NK-92 (cell line): ENCODE data around the gene SNX22.
"Not testable (repeated sequence)": the region's sequence is repeated elsewhere in the genome, so short reads cannot be mapped to it uniquely, and the experiment has no call there.

Experiments
- DNase-seq: peaks from one replicate; lab custom pipeline; 2025; ENCODE audit not compliant: unreplicated experiment; lab: John Stamatoyannopoulos, UW

SNX22 gene

DNA sequence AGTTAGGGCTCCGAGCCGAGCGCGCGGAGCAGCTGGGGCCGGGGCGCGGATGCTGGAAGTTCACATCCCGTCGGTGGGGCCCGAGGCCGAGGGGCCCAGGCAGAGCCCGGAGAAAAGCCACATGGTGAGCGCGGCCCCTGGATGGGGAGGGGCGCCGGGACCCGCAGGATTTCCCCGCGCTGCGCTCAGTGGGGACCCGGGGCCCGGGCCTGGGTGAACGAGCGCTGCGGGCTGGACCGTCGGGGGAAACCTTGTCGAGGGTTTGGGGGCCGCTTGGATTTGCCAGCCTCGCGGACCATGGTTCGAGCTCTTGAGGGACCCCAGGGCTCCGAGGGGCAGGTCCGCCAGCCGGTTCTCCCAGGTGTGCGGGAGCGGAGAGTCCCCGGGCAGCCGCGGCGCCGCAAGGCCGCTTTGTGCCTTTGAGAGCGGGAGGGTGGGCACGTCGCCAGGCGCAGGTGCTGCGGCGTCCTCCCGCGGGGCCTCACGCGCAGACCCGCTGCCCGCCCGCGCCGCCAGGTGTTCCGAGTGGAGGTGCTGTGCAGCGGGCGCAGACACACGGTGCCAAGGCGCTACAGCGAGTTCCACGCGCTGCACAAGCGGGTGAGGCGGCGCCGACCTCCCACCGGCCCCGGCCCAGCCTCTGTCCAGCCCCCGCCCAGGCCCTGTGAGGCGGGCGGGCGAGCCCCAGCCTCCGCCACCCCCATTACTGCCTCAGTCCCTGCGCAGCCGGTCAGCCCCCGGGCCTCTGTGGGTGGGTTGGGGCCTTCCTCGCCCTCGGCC is at the start of gene SNX22:
Gene SNX22 (plus strand): TSS at position 5 of the 780 bp plus-strand sequence. CDS start 45 bp downstream, at position 50.
- DNase-seq: no peak

DNA sequence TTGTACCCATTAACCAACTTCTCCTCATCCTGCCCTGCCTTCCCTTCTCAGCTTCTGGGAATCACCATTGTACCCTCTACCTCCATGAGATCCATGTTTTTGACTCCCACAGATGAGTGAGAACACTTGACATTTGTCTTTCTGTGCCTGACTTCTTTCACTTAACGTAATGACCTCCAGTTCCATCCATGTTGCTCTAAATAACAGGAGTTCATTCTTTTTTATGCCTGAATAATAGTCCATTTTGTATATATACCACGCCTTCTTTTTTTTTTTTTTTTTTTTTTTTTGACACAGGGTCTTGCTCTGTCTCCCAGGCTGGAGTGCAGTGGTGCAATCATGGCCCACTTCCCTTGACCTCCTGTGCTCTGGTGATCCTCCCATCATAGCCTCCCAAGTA is 49.0 kb upstream of the SNX22 start:
- no peak for DNase-seq

DNA sequence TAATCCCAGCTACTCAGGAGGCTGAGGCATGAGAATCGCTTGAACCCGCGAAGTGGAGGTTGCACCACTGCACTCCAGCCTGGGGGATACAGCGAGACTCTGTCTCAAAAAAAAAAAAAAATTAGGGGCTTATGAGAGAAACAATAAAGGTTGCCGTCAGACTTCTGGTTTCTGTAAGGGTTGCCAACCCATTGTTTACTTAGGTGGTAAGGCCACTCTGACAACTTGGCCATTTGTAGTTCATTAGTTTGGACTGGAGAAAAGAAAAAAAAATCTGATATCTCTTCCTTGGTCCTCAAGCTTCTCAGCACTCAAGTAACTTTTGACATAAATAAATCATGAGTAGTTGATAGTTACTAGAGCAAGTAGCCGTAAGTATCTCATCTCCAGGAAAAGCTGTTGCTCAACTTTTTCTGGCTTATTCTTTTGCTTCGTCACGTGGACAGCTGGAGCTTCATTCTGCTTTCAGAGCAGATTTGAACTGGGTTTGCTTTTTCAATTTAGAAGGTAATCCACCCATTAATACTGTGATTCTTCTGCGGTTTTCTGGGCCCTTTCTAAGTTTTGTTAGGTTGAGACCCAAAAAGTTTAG is 46.3 kb upstream of the SNX22 start:
- no peak for DNase-seq

DNA sequence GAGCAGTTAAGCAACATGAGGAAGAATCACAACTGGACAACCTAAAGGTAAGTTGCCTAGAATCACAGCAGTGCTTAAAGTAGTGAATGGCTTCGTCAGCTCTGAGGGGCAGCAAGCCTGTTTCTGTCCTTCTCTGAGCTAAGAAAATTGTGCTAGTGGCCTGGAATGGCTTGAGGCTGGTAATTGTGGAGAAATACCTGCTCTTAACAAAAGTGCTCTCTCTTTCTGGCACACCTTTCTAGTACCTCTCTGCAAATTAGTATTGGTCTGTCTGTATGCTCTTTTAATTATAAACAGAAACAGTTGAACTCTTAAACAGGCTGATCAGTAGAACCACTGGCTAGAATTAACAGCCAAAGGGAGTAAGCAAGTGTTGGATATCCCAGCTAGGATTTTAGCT is 44.2 kb upstream of the SNX22 start:
- DNase-seq: no peak

DNA sequence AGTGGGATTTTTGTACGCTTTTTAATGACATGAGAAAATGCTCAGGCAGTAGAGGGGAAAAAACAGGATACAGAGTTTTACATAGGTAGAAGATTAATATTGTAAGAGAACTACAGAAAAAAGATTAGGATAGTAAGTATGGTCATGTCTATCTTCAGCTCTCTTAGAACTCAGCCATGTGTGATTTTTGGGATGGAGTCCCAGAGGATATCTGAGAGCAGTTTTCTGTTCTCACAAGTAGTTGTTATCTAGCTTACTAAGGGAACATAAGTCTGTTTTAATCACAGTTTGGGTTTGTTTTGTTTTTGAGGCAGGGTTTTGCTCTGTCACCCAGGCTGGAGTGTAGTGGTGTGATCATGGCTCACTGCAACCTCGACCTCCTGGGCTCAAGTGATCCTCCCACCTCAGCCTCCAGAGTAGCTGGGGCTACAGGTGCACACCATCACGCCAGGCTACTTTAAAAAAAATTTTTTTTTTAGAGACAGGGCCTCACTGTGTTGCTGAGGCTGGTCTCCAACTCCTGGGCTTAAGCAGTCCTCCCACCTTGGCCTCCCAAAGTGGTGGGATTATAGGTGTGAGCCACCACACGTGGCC is 41.3 kb upstream of the SNX22 start:
- not testable (repeated sequence) for DNase-seq

DNA sequence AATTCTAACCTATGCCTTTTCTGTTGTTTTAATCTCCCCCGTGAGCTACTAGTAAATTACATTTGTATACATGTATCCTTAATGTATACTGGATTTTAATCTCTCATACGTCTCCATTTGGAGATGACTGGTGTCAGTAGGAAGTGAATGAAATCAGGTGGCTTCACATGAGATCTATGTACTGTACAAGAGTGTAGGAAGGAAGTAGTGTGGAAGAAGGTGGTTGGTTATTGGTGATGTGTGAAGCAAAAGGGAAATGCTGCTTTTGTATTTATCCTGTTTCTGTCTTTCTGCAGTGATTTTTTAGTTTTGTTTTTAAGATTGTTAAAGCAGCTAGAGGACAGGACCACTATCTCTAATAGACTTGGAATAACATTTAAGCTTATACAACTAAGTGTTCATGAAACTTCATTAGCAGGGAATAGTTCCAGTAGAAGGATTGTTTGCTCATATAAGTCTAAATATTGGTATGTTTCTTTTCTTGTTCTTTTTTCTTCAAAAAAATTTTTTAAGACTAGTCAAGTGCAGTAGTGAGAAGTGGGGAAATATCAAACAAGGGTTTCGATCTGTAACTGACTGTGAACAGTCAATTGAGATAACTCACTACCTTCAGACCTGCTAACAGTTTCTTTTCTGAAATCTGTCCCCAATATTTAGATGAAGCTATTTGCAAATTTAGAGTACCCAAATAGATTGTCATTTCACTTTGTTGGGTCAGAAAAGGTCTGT is 40.4 kb upstream of the SNX22 start:
- no peak for DNase-seq

DNA sequence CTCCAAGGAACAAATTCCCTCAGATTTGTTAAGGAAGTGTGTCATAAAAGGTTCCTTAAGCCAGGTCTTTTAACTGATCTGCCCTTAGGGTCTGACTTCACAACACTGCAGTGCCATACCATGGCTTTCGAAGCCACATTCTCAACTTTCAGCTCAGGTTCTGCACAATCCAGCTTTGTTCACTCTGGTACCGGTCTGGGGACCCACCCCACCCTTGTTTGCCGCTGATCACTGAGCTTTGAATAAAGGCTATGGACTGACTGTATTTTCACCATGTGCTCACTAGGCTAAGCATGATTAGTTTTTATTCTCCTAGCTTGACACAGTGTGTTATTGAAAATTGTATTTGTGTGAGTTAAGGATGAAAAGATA is 39.9 kb upstream of the SNX22 start:
- no peak for DNase-seq

DNA sequence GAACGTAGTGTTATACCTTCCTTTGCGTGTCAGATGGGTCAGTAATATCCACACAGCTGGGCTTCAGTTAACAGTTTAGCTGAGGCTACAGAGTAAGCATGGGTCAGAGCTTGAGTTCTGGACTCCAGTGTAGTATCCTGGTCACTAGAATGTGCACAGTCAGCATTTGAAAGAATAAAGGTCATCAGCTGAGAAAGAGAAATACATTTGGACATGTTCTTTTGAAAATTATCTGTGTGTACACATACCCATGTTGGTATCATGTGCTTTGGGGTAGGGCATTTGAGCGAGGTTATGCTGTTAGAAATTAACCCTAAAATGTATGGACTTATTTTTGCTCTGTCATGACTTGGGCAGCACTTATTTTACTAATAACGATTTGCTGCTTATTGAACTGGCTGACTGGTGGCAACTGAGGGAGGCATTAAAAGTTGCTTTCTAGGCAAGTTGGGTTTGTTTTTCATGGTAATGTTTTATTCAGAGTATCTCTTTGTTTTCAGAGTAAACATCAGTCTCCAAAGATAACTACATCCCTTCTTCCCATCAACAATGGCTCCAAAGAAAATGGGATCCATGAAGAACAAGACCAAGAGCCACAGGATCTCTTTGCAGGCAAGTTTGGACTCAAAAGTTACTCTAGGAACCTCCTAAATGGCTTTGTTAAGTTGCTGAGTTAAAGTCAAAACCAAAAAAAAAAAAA is 39.3 kb upstream of the SNX22 start:
- no peak for DNase-seq

DNA sequence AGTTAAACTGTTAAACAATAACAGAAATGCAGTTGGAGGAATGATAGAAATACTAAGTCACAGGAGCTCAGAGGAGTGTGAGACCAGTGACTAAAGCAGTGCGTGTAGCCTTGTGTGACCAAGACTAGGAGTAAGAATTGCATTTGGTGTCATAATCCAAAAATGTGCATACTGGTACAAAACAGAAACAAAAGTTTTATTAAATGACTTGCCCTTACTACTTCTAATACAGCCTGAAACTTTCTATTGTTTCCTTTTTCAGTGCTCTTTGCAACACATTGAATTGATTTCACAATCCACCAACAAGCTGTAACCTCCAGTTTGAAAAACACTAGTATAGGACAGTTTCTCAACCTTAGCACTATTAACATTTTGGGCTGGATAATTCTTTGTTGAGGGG is 38.6 kb upstream of the SNX22 start:
- DNase-seq: no peak

DNA sequence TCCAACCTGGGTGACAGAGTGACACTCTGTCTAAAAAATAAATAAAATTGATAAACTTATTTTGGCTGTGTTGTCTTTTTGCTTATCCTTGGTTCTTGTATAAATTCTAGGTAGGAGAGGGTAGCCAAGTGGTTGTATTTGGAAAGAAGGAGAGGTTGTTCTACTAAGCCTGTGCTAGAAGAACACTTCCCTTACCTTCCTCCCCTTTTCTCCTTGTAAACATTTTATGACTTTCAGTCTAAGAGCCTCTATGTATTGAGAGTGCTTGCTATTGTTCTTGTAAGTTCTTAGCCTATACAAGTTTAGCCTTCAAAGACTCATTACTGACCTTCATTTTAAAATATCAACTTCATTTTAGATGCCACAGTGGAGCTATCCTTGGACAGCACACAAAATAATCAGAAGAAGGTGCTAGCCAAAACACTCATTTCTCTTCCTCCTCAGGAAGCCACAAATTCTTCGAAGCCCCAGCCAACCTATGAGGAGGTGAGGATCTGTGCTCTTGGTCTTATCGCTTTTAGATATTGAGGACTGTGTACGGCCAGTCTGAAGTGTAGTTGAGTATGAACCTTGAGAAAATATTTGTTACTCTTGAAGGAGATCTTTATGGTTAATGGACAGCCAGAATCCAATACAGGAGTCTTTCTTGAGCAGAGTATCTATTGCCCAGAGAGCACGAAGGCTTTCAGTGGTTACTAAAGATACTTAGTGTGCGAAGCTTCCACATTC is 33.6 kb upstream of the SNX22 start:
- DNase-seq: no peak

DNA sequence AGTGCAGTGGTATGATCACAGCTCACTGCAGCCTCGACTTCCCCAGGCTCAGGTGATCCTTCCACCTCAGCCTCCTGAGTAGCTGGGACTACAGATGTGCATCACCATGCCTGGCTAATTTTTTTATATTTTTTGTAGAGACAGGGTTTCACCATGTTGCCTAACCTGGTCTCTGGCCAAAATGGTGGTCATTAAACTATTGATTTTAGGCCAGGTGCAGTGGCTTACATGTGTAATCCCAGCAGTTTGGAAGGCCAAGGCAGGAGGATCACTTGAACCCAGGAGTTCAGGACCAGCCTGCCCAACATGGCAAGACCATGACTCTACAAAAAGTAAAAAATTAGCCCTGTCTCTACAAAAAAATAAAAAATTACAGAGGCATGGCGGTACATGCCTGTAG is 31.2 kb upstream of the SNX22 start:
- not testable (repeated sequence) for DNase-seq

DNA sequence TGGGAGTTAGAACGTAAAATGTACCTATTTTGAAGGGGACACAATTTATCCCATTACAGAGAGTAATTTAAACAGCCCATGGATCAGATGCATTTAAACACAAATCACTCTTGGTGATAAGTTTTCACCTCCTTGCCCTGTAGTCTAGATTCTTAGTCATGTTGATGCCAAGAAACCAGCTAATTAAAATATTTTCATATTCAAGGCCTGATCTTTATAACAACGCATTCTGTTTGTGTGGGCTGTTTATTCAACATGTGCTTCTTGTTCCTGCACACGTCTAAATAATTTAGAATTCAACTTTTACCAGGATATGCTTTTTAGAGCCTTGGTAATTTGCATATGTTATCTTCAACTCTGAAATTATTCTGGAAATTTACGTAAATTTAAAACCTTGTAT is 29.9 kb upstream of the SNX22 start:
- DNase-seq: no peak

DNA sequence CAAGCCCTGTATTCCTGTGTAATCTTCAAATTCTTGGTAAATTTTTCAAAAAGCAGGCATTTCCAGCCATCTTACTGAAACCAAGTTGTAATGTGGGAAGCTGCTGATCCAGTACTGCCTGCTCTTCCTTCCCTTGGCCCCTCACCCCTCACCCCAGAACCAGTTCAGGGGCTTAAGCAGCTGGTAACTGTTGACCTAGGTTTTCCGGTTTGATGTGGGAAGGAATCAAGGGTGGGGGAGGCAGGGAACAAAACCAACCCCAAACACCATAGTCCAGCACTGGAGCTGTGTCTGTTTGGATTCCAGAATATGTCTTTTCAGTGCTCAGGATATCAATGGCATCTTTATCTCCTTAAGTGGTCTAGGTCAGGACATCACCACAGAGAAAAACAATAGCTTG is 29.1 kb upstream of the SNX22 start:
- DNase-seq: no peak

DNA sequence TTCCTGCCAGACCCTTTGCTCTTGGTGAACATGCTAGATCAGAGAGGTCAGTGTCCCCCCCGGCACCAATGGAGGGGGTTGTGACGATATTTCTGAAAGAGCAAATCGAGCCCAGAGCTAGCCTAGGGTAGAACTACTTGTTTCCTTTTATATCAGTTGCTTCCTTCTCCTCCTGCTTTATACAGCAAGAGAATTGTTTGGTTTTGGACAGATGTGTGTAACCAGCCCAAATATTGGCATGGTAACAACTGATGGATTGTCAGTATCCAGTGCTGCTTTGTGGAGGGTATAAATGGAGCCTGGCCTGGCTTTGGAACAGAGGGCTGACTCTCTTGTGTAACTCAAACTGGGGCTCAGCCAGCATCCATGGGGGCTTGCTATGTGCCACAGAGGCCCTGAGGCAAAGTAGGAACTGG is 28.6 kb upstream of the SNX22 start:
- DNase-seq: no peak

DNA sequence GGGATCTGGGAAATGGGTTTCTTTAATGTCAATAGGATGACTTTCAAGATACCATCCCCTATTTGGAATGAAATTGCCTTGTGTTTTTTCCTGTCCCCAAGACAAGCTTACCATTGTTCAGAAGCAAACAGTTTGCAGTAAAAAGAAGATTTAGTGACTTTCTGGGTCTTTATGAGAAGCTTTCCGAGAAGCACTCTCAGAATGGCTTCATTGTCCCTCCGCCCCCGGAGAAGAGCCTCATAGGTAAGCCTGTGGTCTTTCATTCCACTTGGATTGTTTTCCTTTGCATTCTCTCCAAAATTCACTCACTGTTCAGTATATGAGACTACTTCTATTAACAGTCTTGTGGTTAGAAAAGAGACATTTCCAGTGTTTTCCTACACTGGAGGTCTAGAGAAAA is 25.6 kb upstream of the SNX22 start:
- DNase-seq: no peak

DNA sequence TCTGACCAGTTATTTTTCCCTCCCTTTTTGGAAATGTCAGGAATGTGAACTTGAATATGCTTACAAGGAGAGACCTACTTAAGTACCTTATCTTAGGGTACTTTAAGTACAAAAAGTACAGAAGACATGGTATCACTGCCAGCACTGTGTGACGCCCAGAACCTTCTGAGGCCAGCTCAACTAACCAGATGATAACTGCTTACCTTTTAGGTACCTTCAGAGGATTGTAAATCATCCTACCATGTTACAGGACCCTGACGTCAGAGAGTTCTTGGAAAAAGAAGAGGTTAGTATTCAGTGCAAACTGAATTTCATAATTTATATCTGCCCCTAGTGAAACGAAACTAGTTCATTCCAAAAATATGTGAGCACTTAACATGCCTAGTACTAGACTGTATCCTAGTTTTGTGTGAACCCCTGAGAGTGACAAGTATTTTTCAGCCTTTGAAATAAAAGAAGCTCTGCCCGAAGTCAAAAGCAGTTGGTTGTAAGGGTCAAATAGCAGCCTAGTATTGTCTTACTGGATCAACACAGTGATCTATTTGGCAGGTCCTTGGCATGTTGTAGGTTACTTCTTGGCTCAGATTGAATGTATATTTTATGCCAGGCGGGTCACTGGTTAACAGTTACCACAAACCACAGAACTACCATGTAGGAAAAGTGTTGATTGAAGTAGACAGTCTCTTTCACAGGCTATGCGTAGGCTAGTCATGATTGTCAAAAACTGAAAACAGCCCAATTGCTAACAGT is 23.8 kb upstream of the SNX22 start:
- DNase-seq: no peak

DNA sequence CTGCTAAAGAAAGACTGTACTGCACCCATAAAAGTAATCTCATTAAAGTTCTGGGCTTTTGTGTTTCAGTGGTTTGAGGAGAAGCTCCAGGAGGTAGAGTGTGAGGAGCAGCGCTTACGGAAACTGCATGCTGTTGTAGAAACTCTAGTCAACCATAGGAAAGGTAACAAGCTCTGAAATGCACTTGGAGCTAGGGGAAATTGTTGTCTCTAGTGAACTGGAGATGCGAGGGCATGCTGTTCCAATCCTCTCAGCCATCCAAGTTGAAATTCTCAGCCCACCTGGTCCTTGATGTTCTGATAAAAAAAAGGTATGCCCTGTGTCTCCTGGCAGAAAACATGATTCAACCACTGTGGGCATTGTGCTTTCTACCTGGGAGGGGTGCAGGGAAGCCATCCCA is 21.4 kb upstream of the SNX22 start:
- DNase-seq: no peak

DNA sequence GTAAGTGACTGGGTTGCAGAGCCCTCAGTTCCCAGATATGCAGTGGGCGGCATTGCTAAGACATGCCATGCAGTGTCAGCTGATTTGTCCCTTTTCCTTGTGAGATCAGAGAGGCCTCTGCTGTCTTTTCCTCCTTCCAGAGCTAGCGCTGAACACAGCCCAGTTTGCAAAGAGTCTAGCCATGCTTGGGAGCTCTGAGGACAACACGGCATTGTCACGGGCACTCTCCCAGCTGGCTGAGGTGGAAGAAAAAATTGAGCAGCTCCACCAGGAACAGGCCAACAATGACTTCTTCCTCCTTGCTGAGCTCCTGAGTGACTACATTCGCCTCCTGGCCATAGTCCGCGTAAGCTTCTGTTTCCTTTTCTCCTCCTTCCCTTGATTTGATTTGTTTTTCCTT is 20.0 kb upstream of the SNX22 start:
- no peak for DNase-seq

DNA sequence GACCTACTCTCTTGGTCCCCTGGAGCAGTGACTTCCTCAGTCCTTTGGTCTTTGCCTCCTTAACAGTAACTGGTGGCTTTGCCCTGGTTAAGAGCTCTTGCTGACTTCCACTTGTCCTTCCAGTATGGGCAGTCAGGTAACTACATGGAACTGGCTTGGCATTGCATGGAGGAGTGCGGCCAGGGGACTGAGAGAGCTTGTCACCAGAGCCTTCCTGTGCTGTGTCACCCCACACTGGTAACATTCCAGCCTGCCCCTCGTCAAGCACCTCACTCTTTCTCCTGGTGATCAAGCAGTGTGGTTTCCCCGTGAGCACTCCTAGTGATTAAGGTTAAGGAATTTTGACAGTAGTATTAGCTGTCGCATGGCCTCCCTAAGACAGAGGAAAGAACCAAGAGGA is 19.3 kb upstream of the SNX22 start:
- no peak for DNase-seq
